Activated B cell treated with CpG ODN at 0.5 μM for 24 hours (primary cell): ENCODE measurements around the gene MYPN. TPM values are rescaled to one million over a fixed set of nuclear protein-coding genes. Genes with fewer than 3 reads are reported as not detected.

Source experiments
- ATAC-seq: fragments of 200-7000 bp; cut with Tn5 transposase; one replicate; pipeline ENCODE4 v1.10.0; 2021; ENCODE audit warnings: low read depth, mild to moderate bottlenecking, moderate library complexity
- CTCF ChIA-PET: fragments of 350-600 bp; sonication (Branson Sonifier 250); formaldehyde crosslinking; loops from one replicate; lab custom pipeline; 2021; ENCODE audit warnings: antibody characterized with exemption; lab: Charles Lee
- POLR2A ChIA-PET: fragments of 350-600 bp; sonication (Branson Sonifier 250); formaldehyde crosslinking; loops from one replicate; lab custom pipeline; 2021; ENCODE audit warnings: antibody characterized with exemption; lab: Charles Lee
- DNase-seq: peaks from one replicate; pipeline ENCODE4 v3.0.0; 2022
- H3K27ac Mint-ChIP-seq: one replicate; pipeline ENCODE4 v1.8.0; 2020; ENCODE audit warnings: mixed read lengths
- H3K27me3 Mint-ChIP-seq: one replicate; pipeline ENCODE4 v1.8.0; 2021; ENCODE audit warnings: mixed read lengths
- H3K36me3 Mint-ChIP-seq: one replicate; pipeline ENCODE4 v1.8.0; 2021; ENCODE audit warnings: low read depth, mixed read lengths
- H3K4me1 Mint-ChIP-seq: one replicate; pipeline ENCODE4 v1.8.0; 2021; ENCODE audit warnings: mixed read lengths
- H3K4me3 Mint-ChIP-seq: one replicate; pipeline ENCODE4 v1.8.0; 2020; ENCODE audit warnings: mild to moderate bottlenecking, mixed read lengths
- H3K9me3 Mint-ChIP-seq: one replicate; pipeline ENCODE4 v1.8.0; 2020; ENCODE audit warnings: mixed read lengths
- intact Hi-C: fragments of 100-400 bp; cut with micrococcal nuclease; formaldehyde crosslinking; loops from one replicate; pipeline ENCODE4 v1.15.1; 2024
- total RNA-seq: library from RNA; stranded (reverse); gene quantifications from 2 replicates; pipeline ENCODE4 v1.2.3, GENCODE V29; 2022
- TF ChIP-seq, protein P1 (sequence below): fragments of 200-600 bp; IDR thresholded peaks from one replicate; pipeline ENCODE4 v1.8.0; 2022; ENCODE audit warnings: antibody characterized with exemption, mild to moderate bottlenecking

Gene MYPN
- total RNA-seq, 1 donor from 2014 or later, result not detected

DNA sequence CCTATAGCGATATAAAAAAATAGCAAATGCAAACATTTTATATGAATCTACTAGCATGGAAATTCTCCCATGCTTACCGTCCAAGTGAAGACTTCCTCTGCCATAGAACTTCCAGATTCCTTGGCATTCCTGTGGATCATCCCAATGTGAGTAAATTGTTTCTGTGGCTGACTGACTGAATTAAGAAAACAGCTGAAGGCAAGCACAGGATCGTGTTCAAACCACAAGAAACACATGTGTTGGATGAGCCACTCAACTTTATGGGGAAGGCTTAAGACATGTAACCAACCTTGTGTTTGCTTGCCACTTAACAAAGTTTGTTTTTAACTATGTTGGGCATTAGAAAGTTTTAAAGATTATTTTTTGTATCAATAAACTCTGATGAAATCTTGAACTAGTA, 2.6 kb upstream of the MYPN start:
- Mint-ChIP-seq H3K9me3 (no peaks in the 10 kb centered on the region), H3K4me3 (no peak overlapping the region), H3K27ac (no peak overlapping the region), H3K27me3 (peaks cover 6% of the 10 kb centered on the region), H3K36me3 (no peaks in the 10 kb centered on the region), H3K4me1 (peaks cover 2% of the 10 kb centered on the region)
- CTCF ChIA-PET, result no interaction called here
- no peak for ATAC-seq
- POLR2A ChIA-PET, result no interaction called here
- no peak for DNase-seq
- TF ChIP-seq, protein P1, sequence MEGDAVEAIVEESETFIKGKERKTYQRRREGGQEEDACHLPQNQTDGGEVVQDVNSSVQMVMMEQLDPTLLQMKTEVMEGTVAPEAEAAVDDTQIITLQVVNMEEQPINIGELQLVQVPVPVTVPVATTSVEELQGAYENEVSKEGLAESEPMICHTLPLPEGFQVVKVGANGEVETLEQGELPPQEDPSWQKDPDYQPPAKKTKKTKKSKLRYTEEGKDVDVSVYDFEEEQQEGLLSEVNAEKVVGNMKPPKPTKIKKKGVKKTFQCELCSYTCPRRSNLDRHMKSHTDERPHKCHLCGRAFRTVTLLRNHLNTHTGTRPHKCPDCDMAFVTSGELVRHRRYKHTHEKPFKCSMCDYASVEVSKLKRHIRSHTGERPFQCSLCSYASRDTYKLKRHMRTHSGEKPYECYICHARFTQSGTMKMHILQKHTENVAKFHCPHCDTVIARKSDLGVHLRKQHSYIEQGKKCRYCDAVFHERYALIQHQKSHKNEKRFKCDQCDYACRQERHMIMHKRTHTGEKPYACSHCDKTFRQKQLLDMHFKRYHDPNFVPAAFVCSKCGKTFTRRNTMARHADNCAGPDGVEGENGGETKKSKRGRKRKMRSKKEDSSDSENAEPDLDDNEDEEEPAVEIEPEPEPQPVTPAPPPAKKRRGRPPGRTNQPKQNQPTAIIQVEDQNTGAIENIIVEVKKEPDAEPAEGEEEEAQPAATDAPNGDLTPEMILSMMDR, result no peak
- intact Hi-C loops, result no loop called here

DNA sequence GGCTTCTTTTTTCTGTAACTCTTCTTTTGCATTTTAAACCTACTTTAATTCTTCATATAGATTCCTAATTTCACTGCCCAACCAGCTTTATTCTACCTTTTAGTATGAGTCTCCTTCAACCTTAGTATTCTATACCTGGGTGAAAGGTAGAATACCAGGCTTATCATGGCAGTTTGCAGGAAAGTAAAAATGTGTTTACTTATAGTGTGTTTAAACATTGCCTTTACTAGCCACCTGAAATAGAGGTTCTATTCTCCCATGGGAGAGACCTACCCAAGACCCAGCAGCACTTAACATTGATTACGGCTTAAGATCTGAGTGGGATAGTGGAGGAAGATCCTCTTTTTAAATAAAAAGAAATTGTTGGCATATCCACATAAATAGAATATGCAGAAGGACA, 1.6 kb upstream of the MYPN start:
- intact Hi-C loops, result no loop called here
- ChIA-PET CTCF (no interaction called here), POLR2A (no interaction called here)
- no peaks in the 10 kb centered on the region for H3K4me1 Mint-ChIP-seq
- no peak overlapping the region for H3K27ac Mint-ChIP-seq
- no peak for DNase-seq
- no peaks in the 10 kb centered on the region for H3K36me3 Mint-ChIP-seq
- no peak for ATAC-seq
- no peak overlapping the region for H3K4me3 Mint-ChIP-seq
- H3K9me3 Mint-ChIP-seq, result no peaks in the 10 kb centered on the region
- TF ChIP-seq, protein P1, result no peak
- peaks cover 6% of the 10 kb centered on the region for H3K27me3 Mint-ChIP-seq

DNA sequence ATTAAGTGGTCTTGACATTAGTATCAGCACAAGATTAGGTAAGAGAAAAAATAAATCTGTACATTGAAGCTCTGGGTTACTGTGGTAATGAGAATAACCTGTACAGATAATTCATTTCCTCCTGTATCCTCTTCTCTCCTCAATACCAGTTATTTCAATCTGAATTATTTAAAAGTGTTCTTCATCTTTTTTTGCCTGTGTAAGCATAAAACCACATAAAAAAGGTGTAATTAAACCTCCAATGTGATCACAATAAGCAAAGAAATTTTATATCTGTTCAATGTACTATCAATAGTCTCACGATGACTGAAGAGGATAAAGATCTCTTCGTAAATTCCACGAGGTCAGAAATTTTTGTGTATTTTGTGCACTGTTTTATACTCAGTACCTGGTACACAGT, 1.2 kb upstream of the MYPN start:
- Mint-ChIP-seq H3K9me3 (no peaks in the 10 kb centered on the region), H3K36me3 (no peaks in the 10 kb centered on the region), H3K27me3 (peaks cover 6% of the 10 kb centered on the region), H3K27ac (no peak overlapping the region), H3K4me3 (no peak overlapping the region), H3K4me1 (no peaks in the 10 kb centered on the region)
- POLR2A ChIA-PET, result no interaction called here
- intact Hi-C loops, result no loop called here
- ATAC-seq (no peak), DNase-seq (no peak)
- TF ChIP-seq, protein P1, result no peak
- CTCF ChIA-PET, result no interaction called here

DNA sequence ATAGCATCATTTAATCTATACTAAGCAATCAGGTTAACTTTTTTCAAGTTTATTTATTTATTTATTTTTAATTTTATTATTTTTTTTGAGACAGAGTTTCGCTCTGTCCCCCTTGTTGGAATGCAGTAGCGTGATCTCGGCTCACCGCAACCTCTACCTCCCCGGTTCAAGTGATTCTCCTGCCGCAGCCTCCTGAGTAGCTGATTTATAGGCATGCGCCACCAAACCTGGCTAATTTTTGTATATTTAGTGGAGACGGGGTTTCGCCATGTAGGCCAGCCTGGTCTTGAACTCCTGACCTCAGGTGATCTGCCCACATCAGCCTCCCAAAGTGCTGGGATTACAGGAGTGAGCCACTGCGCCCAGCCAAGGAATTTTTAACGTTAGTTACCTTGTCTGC, 635 bp upstream of the MYPN start:
- DNase-seq (no peak), ATAC-seq (no peak)
- ChIA-PET CTCF (no interaction called here), POLR2A (no interaction called here)
- no peak overlapping the region for H3K4me3 Mint-ChIP-seq
- peaks cover 6% of the 10 kb centered on the region for H3K27me3 Mint-ChIP-seq
- intact Hi-C loops, result no loop called here
- TF ChIP-seq, protein P1, result no peak
- no peaks in the 10 kb centered on the region for H3K36me3 Mint-ChIP-seq
- no peak overlapping the region for H3K27ac Mint-ChIP-seq
- H3K4me1 Mint-ChIP-seq, result no peaks in the 10 kb centered on the region
- no peaks in the 10 kb centered on the region for H3K9me3 Mint-ChIP-seq

DNA sequence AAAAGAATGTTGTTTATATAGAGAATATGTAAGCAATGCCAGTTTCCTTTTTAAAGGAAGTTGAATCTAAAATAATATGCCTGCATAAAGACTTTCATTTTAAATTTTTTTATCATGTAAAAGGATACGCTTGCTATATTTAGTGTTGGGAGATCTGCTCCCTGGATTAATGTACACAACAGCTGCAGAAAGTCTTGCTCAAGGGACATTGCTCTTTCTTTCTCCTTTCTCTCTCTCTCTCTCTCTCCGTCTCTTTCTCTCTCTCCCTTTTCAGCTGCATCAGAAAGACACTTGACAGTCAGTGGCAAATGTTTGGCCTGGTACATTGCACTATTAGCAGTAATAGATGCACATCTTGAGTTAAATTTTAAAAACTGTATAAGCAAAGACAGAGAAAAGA, 739 bp downstream of the MYPN start:
- Mint-ChIP-seq H3K27ac (no peak overlapping the region), H3K27me3 (peaks cover 6% of the 10 kb centered on the region), H3K4me1 (no peaks in the 10 kb centered on the region), H3K9me3 (no peaks in the 10 kb centered on the region), H3K36me3 (no peaks in the 10 kb centered on the region), H3K4me3 (no peak overlapping the region)
- DNase-seq (no peak), ATAC-seq (no peak)
- ChIA-PET POLR2A (no interaction called here), CTCF (no interaction called here)
- TF ChIP-seq, protein P1, result no peak
- intact Hi-C loops, result no loop called here
